ENCODE results near the gene ARID5A.

ARID5A gene

GRCh38 chr2:96528006-96528699, 8.4 kb upstream of the ARID5A start:
- DNase-seq = peak; percentile 89

- DNase-seq = peak; percentile 39
Observed at GRCh38 chr2:96528700-96529375, 7.7 kb upstream of the ARID5A start.

- DNase-seq = no peak
Observed at GRCh38 chr2:96529376-96530143, 7.0 kb upstream of the ARID5A start.

- DNase-seq = no peak
Observed at GRCh38 chr2:96530144-96530430, 6.5 kb upstream of the ARID5A start.

GRCh38 chr2:96530474-96531357, 5.8 kb upstream of the ARID5A start:
- DNase-seq = no peak

GRCh38 chr2:96531366-96531765, 5.2 kb upstream of the ARID5A start:
- no peak for DNase-seq

- DNase-seq = peak; percentile 97
Observed at GRCh38 chr2:96531872-96532505, 4.6 kb upstream of the ARID5A start.

- DNase-seq = no peak
Observed at GRCh38 chr2:96532641-96533291, 3.8 kb upstream of the ARID5A start.

GRCh38 chr2:96533292-96534073, 3.1 kb upstream of the ARID5A start:
- peak; percentile 40 for DNase-seq

GRCh38 chr2:96534141-96534540, 2.4 kb upstream of the ARID5A start:
- no peak for DNase-seq

GRCh38 chr2:96534701-96535181, 1.8 kb upstream of the ARID5A start:
- DNase-seq = no peak

GRCh38 chr2:96535331-96535730, 1.2 kb upstream of the ARID5A start:
- no peak for DNase-seq

GRCh38 chr2:96537066-96537733, 648 bp downstream of the ARID5A start:
- peak; percentile 92 for DNase-seq

GRCh38 chr2:96537734-96538486, 1.4 kb downstream of the ARID5A start:
- DNase-seq = peak; percentile 35

GRCh38 chr2:96538487-96539214, 2.1 kb downstream of the ARID5A start:
- peak; percentile 73 for DNase-seq

- no peak for DNase-seq
Observed at GRCh38 chr2:96539215-96539920, 2.8 kb downstream of the ARID5A start.

GRCh38 chr2:96540136-96540535, 3.6 kb downstream of the ARID5A start:
- no peak for DNase-seq

All from hematopoietic multipotent progenitor cell treated with erythropoietin and hydrocortisone succinate and interleukin-3 and kit ligand, for 4 days (in vitro differentiated cells).